Measurements from ENCODE around the gene ITPRIPL1. TPM values are rescaled to one million over a fixed set of nuclear protein-coding genes. Genes with fewer than 3 reads are reported as not detected.

Gene ITPRIPL1
- total RNA-seq, 1 experiment from 2014 or later, result 1.7 TPM

GRCh38 chr2:96345868-96346462 lies 20.8 kb downstream of the ITPRIPL1 start:
- Mint-ChIP-seq H3K27me3 (ENCODE audit: unreplicated experiment) (no peaks in the 10 kb centered on the region), H3K4me1 (ENCODE audit: low read depth, unreplicated experiment) (peaks cover 16% of the 10 kb centered on the region), H3K4me3 (ENCODE audit: low read depth, unreplicated experiment) (no peak overlapping the region), H3K27ac (ENCODE audit: unreplicated experiment) (no peak overlapping the region), H3K9me3 (ENCODE audit: low read depth, unreplicated experiment) (no peaks in the 10 kb centered on the region), H3K36me3 (ENCODE audit: insufficient read depth, unreplicated experiment) (peaks cover 22% of the 10 kb centered on the region)
- no TSS peak for BruUV-seq (replicated peaks)
- no peak for TF ChIP-seq CTCF (IDR thresholded peaks at IDR 0.05; ENCODE audit: unreplicated experiment)
- intact Hi-C loops (cut with micrococcal nuclease; ENCODE audit: unreplicated experiment), result no loop called here
- CTCF ChIA-PET, result interaction anchor here (0.6 to 1.5 kb wide), 3 partner anchors 25 to 67 kb away, joined by 3 to 4 read pairs (median 3); no protein-coding TSS in a partner anchor
- DNase-seq, result no peak

DNA sequence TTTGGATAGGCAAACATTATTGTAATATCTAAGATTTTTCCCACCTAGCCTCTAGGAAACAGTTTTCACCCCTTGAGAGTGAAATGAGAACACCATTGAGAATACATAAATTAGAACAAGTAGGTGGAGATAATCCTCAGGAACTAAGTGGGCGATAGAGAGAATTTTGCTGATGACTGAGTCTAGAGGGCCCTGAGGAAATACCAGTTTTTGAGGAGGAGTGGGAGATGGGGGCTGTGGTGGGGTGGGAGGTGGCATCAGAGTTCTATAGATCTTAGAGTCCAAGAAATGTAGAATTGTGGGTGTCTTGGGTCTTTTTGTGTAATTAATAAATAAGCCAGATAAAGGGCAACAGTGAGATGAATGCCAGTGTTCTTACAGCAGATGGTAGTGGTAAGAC lies 22.3 kb downstream of the ITPRIPL1 start:
- TF ChIP-seq CTCF (IDR thresholded peaks at IDR 0.05; ENCODE audit: unreplicated experiment), result no peak
- H3K4me1 Mint-ChIP-seq (ENCODE audit: low read depth, unreplicated experiment), result peaks cover 1% of the 10 kb centered on the region
- H3K27me3 Mint-ChIP-seq (ENCODE audit: unreplicated experiment), result no peaks in the 10 kb centered on the region
- intact Hi-C loops (cut with micrococcal nuclease; ENCODE audit: unreplicated experiment), result no loop called here
- no peaks in the 10 kb centered on the region for H3K9me3 Mint-ChIP-seq (ENCODE audit: low read depth, unreplicated experiment)
- no peak overlapping the region for H3K4me3 Mint-ChIP-seq (ENCODE audit: low read depth, unreplicated experiment)
- CTCF ChIA-PET, result no interaction called here
- no peak overlapping the region for H3K27ac Mint-ChIP-seq (ENCODE audit: unreplicated experiment)
- DNase-seq, result no peak
- peaks cover 27% of the 10 kb centered on the region for H3K36me3 Mint-ChIP-seq (ENCODE audit: insufficient read depth, unreplicated experiment)
- no TSS peak for BruUV-seq (replicated peaks)

DNA sequence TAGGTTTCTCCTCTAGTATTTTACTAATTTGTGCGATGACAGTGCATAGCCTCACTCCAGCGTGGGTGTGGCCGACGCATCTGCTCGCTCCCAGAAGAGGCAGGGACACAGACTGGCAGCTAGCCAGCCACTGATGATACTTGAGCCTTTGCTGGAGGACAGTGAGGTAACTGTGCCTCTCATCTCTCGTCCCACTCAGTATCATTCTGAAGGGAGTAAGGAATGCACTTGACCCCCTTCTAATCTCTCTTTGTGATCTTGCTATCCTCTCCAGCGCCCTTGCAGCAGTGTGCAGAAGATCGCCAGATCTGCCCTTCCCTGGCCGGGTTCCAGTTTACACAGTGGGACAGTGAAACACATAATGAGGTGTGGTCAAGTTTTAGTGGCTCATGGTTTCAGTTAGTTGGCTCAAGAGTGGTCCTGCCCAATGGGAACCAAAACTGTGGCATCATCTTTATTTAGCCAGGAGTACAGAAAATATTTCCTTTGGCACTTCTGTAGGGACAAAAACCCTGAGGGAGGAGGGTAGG lies 28.0 kb downstream of the ITPRIPL1 start:
- no peak overlapping the region for H3K27ac Mint-ChIP-seq (ENCODE audit: unreplicated experiment)
- no peak for TF ChIP-seq CTCF (IDR thresholded peaks at IDR 0.05; ENCODE audit: unreplicated experiment)
- no TSS peak for BruUV-seq (replicated peaks)
- no peaks in the 10 kb centered on the region for H3K9me3 Mint-ChIP-seq (ENCODE audit: low read depth, unreplicated experiment)
- H3K36me3 Mint-ChIP-seq (ENCODE audit: insufficient read depth, unreplicated experiment), result peaks cover 24% of the 10 kb centered on the region
- CTCF ChIA-PET, result no interaction called here
- no peak for DNase-seq
- no peaks in the 10 kb centered on the region for H3K4me1 Mint-ChIP-seq (ENCODE audit: low read depth, unreplicated experiment)
- intact Hi-C loops (cut with micrococcal nuclease; ENCODE audit: unreplicated experiment), result no loop called here
- H3K4me3 Mint-ChIP-seq (ENCODE audit: low read depth, unreplicated experiment), result no peak overlapping the region
- no peaks in the 10 kb centered on the region for H3K27me3 Mint-ChIP-seq (ENCODE audit: unreplicated experiment)

- no peak for TF ChIP-seq CTCF (IDR thresholded peaks at IDR 0.05; ENCODE audit: unreplicated experiment)
- Mint-ChIP-seq H3K27ac (ENCODE audit: unreplicated experiment) (no peak overlapping the region), H3K27me3 (ENCODE audit: unreplicated experiment) (no peaks in the 10 kb centered on the region), H3K36me3 (ENCODE audit: insufficient read depth, unreplicated experiment) (peaks cover 24% of the 10 kb centered on the region), H3K4me1 (ENCODE audit: low read depth, unreplicated experiment) (no peaks in the 10 kb centered on the region), H3K9me3 (ENCODE audit: low read depth, unreplicated experiment) (no peaks in the 10 kb centered on the region), H3K4me3 (ENCODE audit: low read depth, unreplicated experiment) (no peak overlapping the region)
- BruUV-seq (replicated peaks), result no TSS peak
- CTCF ChIA-PET, result no interaction called here
- DNase-seq, result no peak
- intact Hi-C loops (cut with micrococcal nuclease; ENCODE audit: unreplicated experiment), result no loop called here
Observed at GRCh38 chr2:96353606-96354101, 28.5 kb downstream of the ITPRIPL1 start.
